ENCODE data around the gene CREB3L1. TPM values are rescaled to one million over a fixed set of nuclear protein-coding genes. Genes with fewer than 3 reads are reported as not detected.

The CREB3L1 gene
- total and polyA plus RNA-seq, 7 donors = 0.66 to 63.1 (median 7.2) TPM

GRCh38 chr11:46315033-46315738, 37.7 kb downstream of the CREB3L1 start:
- H3K27ac ChIP-seq = no peak overlapping the region
- peaks cover 0 to 7% (median 0%) of the 10 kb centered on the region in 4 donors for H3K36me3 ChIP-seq
- peak; percentile 78 for DNase-seq
- TF ChIP-seq POLR2AphosphoS5 (IDR thresholded peaks at IDR 0.05) = no peak
- TF ChIP-seq, protein P1, sequence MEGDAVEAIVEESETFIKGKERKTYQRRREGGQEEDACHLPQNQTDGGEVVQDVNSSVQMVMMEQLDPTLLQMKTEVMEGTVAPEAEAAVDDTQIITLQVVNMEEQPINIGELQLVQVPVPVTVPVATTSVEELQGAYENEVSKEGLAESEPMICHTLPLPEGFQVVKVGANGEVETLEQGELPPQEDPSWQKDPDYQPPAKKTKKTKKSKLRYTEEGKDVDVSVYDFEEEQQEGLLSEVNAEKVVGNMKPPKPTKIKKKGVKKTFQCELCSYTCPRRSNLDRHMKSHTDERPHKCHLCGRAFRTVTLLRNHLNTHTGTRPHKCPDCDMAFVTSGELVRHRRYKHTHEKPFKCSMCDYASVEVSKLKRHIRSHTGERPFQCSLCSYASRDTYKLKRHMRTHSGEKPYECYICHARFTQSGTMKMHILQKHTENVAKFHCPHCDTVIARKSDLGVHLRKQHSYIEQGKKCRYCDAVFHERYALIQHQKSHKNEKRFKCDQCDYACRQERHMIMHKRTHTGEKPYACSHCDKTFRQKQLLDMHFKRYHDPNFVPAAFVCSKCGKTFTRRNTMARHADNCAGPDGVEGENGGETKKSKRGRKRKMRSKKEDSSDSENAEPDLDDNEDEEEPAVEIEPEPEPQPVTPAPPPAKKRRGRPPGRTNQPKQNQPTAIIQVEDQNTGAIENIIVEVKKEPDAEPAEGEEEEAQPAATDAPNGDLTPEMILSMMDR (IDR thresholded peaks at IDR 0.05) = peak; percentile 38 to 84 (median 66)
- no peak for TF ChIP-seq EP300 (IDR thresholded peaks at IDR 0.05)
- H3K4me1 ChIP-seq = no peaks in the 10 kb centered on the region
- H3K4me3 ChIP-seq = no peak overlapping the region
- intact Hi-C loops (cut with DNase I) = no loop called here
- 18 to 46% methylated on average over 16 of the region's 16 CpGs for WGBS, 2 donors
- no peaks in the 10 kb centered on the region for H3K27me3 ChIP-seq
- no peaks in the 10 kb centered on the region for H3K9me3 ChIP-seq

- intact Hi-C loops (cut with DNase I) = no loop called here
- H3K27ac ChIP-seq = no peak overlapping the region
- TF ChIP-seq, protein P1 (IDR thresholded peaks at IDR 0.05) = no peak
- TF ChIP-seq POLR2AphosphoS5 (IDR thresholded peaks at IDR 0.05) (no peak), EP300 (IDR thresholded peaks at IDR 0.05) (no peak), POLR2A (IDR thresholded peaks at IDR 0.05) (no peak)
Measured at GRCh38 chr11:46315783-46316563, 38.5 kb downstream of the CREB3L1 start.

DNA sequence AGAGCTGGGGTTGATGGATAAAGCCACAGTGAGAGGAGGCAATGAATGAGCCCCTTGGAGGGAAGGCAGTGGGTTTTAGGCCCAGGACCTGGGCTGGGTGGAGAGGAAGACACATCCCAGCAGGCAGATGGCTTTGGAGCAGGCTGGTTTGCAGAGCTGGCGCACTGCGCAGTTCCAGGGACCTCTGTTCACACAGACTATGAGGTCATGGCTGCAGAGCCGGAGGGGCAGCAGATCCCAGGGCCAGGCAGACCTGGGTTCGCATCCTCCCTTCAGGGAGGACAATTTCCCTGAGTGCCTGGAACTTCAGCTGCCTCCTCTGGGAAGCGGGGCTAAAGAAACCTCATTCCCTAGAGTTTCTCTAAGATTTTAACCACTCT, 41.6 kb downstream of the CREB3L1 start:
- Histone ChIP-seq H3K4me3 (no peak overlapping the region), H3K9me3 (no peaks in the 10 kb centered on the region), H3K27ac (peak overlapping the region in 1 of 4 donors; percentile 20), H3K27me3 (no peaks in the 10 kb centered on the region), H3K4me1 (no peaks in the 10 kb centered on the region), H3K36me3 (peaks cover 0 to 7% (median 0%) of the 10 kb centered on the region in 4 donors)
- DNase-seq = no peak
- no peak for TF ChIP-seq EP300 (IDR thresholded peaks at IDR 0.05)
- TF ChIP-seq POLR2AphosphoS5 (IDR thresholded peaks at IDR 0.05) = no peak
- TF ChIP-seq, protein P1 (IDR thresholded peaks at IDR 0.05) = no peak
- no peak for TF ChIP-seq POLR2A (IDR thresholded peaks at IDR 0.05)
- intact Hi-C loops (cut with DNase I) = no loop called here
- 92 to 94% methylated on average over 5 of the region's 5 CpGs for WGBS, 2 donors

More at GRCh38 chr11:46315783-46316563, 38.5 kb downstream of the CREB3L1 start:
- Histone ChIP-seq H3K4me3 (no peak overlapping the region), H3K27me3 (no peaks in the 10 kb centered on the region), H3K9me3 (no peaks in the 10 kb centered on the region), H3K4me1 (no peaks in the 10 kb centered on the region), H3K36me3 (peaks cover 0 to 7% (median 0%) of the 10 kb centered on the region in 4 donors)
- no peak for DNase-seq
- 64 to 84% methylated on average over 12 of the region's 12 CpGs for WGBS, 2 donors

GRCh38 chr11:46321757-46322156, 44.3 kb downstream of the CREB3L1 start:
- TF ChIP-seq POLR2AphosphoS5 (IDR thresholded peaks at IDR 0.05) (no peak), POLR2A (IDR thresholded peaks at IDR 0.05) (no peak), EP300 (IDR thresholded peaks at IDR 0.05) (no peak)
- TF ChIP-seq, protein P1 (IDR thresholded peaks at IDR 0.05) = no peak
- no peak overlapping the region for H3K27ac ChIP-seq
- peaks cover 0 to 7% (median 0%) of the 10 kb centered on the region in 4 donors for H3K36me3 ChIP-seq
- H3K4me3 ChIP-seq = no peak overlapping the region
- H3K9me3 ChIP-seq = no peaks in the 10 kb centered on the region
- intact Hi-C loops (cut with DNase I) = no loop called here
- WGBS, 2 donors = 89 to 94% methylated on average over 2 of the region's 2 CpGs
- DNase-seq = no peak
- no peaks in the 10 kb centered on the region for H3K4me1 ChIP-seq
- no peaks in the 10 kb centered on the region for H3K27me3 ChIP-seq

Data from sigmoid colon (tissue), 7 donors.